Neural cell (in vitro differentiated cells): ENCODE data around the gene DRD2. TPM values are rescaled to one million over a fixed set of nuclear protein-coding genes. Genes with fewer than 3 reads are reported as not detected.

Experiments used
- H2AFZ ChIP-seq: fragments of 200-600, 300-800 bp; sonication (generic), shearing (Covaris generic); 2 replicates; pipeline ENCODE4 v1.6.0; 2014; ENCODE audit warnings: low read depth, mild to moderate bottlenecking, antibody characterized with exemption, low read length, moderate library complexity
- H3F3A ChIP-seq: fragments of 200-600 bp; shearing (Covaris generic); 2 replicates; pipeline ENCODE4 v1.6.1; 2016; ENCODE audit warnings: mild to moderate bottlenecking, moderate library complexity, mixed read lengths, antibody characterized with exemption, low read length; ENCODE audit not compliant: insufficient read depth, poor library complexity, severe bottlenecking
- H3K27ac ChIP-seq: fragments of 200-600, 300-800 bp; sonication (generic), shearing (Covaris generic); 2 replicates; pipeline ENCODE4 v1.5.1; 2014; ENCODE audit warnings: mild to moderate bottlenecking, low read length, moderate library complexity
- H3K27me3 ChIP-seq: fragments of 300-800, 200-600 bp; sonication (generic), shearing (Covaris generic); 2 replicates; pipeline ENCODE4 v1.6.0; 2014; ENCODE audit warnings: mild to moderate bottlenecking, low read depth, low read length, moderate library complexity; ENCODE audit not compliant: insufficient read depth
- H3K36me3 ChIP-seq: fragments of 300-800, 200-600 bp; sonication (generic), shearing (Covaris generic); 2 replicates; pipeline ENCODE4 v1.5.1; 2014; ENCODE audit warnings: mild to moderate bottlenecking, antibody characterized with exemption, low read length, moderate library complexity; ENCODE audit not compliant: insufficient read depth
- H3K4me2 ChIP-seq: fragments of 300-800, 200-600 bp; sonication (generic), shearing (Covaris generic); 2 replicates; pipeline ENCODE4 v1.6.0; 2014; ENCODE audit warnings: mild to moderate bottlenecking, low read length
- H3K4me3 ChIP-seq: fragments of 300-800, 200-600 bp; sonication (generic), shearing (Covaris generic); 2 replicates; pipeline ENCODE4 v1.5.1; 2014; ENCODE audit warnings: mild to moderate bottlenecking, low read length, moderate library complexity
- H3K79me2 ChIP-seq: fragments of 200-600 bp; shearing (Covaris generic); replicated peaks from 2 replicates; pipeline ENCODE4 v1.6.0; 2014; ENCODE audit warnings: mild to moderate bottlenecking, low read length, moderate library complexity; ENCODE audit not compliant: insufficient read depth
- H3K9ac ChIP-seq: fragments of 300-800, 200-600 bp; sonication (generic), shearing (Covaris generic); 2 replicates; pipeline ENCODE4 v1.6.1; 2016; ENCODE audit warnings: mild to moderate bottlenecking, low read length, mixed read lengths
- H3K9me2 ChIP-seq: fragments of 200-600 bp; shearing (Covaris generic); 2 replicates; pipeline ENCODE4 v1.6.1; 2016; ENCODE audit warnings: mild to moderate bottlenecking, low read length, mixed read lengths; ENCODE audit not compliant: insufficient read depth
- H3K9me3 ChIP-seq: fragments of 200-600, 300-800 bp; sonication (generic), shearing (Covaris generic); 2 replicates; pipeline ENCODE4 v1.6.1; 2016; ENCODE audit warnings: mild to moderate bottlenecking, mixed run types, low read length, moderate library complexity, mixed read lengths
- H4K20me1 ChIP-seq: fragments of 200-600 bp; shearing (Covaris generic); 2 replicates; pipeline ENCODE4 v1.6.1; 2016; ENCODE audit warnings: mild to moderate bottlenecking, mixed run types; ENCODE audit not compliant: insufficient read depth
- EP300 ChIP-seq: fragments of 450-650 bp; conservative IDR thresholded peaks from 2 replicates; pipeline ENCODE4 v1.6.1; 2014; ENCODE audit warnings: antibody characterized with exemption, mild to moderate bottlenecking, moderate library complexity; ENCODE audit not compliant: poor library complexity, severe bottlenecking
- EZH2 ChIP-seq: fragments of 200-600, 300-800 bp; shearing (Covaris generic), sonication (generic); IDR thresholded peaks from 2 replicates; pipeline ENCODE4 v1.6.1; 2014; ENCODE audit warnings: antibody characterized with exemption, low read length, borderline replicate concordance, mild to moderate bottlenecking; ENCODE audit not compliant: insufficient read depth, poor library complexity, severe bottlenecking
- MXI1 ChIP-seq: fragments of 450-650 bp; conservative IDR thresholded peaks from 2 replicates; pipeline ENCODE4 v1.6.1; 2014; ENCODE audit warnings: antibody characterized with exemption, mild to moderate bottlenecking; ENCODE audit not compliant: poor library complexity, severe bottlenecking
- POLR2AphosphoS5 ChIP-seq: IDR thresholded peaks from 2 replicates; pipeline ENCODE4 v1.6.1; 2012
- RAD21 ChIP-seq: fragments of 450-650 bp; conservative IDR thresholded peaks from 2 replicates; pipeline ENCODE4 v1.6.1; 2014; ENCODE audit warnings: antibody characterized with exemption, mild to moderate bottlenecking, moderate library complexity
- SMC3 ChIP-seq: fragments of 450-650 bp; conservative IDR thresholded peaks from 2 replicates; pipeline ENCODE4 v1.6.1; 2014; ENCODE audit warnings: antibody characterized with exemption, mild to moderate bottlenecking, moderate library complexity; ENCODE audit not compliant: poor library complexity
- TAF1 ChIP-seq: IDR thresholded peaks from 2 replicates; pipeline ENCODE4 v1.6.1; 2012; ENCODE audit warnings: low read depth
- polyA plus RNA-seq: library from polyadenylated mRNA; depleted of rRNA; stranded (reverse); fragments of >200 nt; gene quantifications from 2 replicates; pipeline ENCODE4 v1.2.3, GENCODE V29; 2014
- TF ChIP-seq, protein P1 (sequence below): IDR thresholded peaks from 2 replicates; pipeline ENCODE4 v1.6.1; 2012; ENCODE audit warnings: borderline replicate concordance
- TF ChIP-seq, protein P2 (sequence below): fragments of 450-650 bp; IDR thresholded peaks from 2 replicates; pipeline ENCODE4 v1.5.1; 2014; ENCODE audit warnings: antibody characterized with exemption, mild to moderate bottlenecking, moderate library complexity; ENCODE audit not compliant: poor library complexity, severe bottlenecking

Gene DRD2
- polyA plus RNA-seq, 1 donor from 2014 or later, result 0.24 TPM

DNA sequence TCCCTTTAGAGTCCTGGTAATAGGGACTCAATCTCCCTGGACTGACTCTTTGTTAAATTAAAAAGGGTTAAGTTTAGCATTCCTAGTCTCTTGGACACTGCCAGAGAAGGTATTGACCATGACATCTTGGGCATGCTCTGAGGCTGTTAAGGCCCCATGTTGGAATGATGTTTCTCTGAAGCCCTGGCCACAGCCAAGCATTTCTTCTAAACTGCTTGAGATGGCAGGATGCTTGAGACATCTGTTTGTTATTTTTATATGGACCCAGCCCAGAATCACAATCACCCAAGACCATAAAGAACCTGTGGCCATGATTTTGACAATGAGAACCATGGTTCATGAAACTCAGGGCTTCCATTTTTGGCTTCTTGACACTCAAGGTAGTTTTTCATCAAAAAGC lies 93.1 kb downstream of the DRD2 start:
- Histone ChIP-seq H3K4me3 (no peak overlapping the region), H2AFZ (no peak overlapping the region), H3F3A (no peaks in the 10 kb centered on the region), H3K9ac (no peak overlapping the region), H3K9me3 (no peaks in the 10 kb centered on the region), H3K9me2 (no peaks in the 10 kb centered on the region), H3K4me2 (no peak overlapping the region), H3K27me3 (no peaks in the 10 kb centered on the region), H4K20me1 (no peaks in the 10 kb centered on the region), H3K36me3 (no peaks in the 10 kb centered on the region), H3K79me2 (no peaks in the 10 kb centered on the region), H3K27ac (no peak overlapping the region)
- TF ChIP-seq, protein P1, sequence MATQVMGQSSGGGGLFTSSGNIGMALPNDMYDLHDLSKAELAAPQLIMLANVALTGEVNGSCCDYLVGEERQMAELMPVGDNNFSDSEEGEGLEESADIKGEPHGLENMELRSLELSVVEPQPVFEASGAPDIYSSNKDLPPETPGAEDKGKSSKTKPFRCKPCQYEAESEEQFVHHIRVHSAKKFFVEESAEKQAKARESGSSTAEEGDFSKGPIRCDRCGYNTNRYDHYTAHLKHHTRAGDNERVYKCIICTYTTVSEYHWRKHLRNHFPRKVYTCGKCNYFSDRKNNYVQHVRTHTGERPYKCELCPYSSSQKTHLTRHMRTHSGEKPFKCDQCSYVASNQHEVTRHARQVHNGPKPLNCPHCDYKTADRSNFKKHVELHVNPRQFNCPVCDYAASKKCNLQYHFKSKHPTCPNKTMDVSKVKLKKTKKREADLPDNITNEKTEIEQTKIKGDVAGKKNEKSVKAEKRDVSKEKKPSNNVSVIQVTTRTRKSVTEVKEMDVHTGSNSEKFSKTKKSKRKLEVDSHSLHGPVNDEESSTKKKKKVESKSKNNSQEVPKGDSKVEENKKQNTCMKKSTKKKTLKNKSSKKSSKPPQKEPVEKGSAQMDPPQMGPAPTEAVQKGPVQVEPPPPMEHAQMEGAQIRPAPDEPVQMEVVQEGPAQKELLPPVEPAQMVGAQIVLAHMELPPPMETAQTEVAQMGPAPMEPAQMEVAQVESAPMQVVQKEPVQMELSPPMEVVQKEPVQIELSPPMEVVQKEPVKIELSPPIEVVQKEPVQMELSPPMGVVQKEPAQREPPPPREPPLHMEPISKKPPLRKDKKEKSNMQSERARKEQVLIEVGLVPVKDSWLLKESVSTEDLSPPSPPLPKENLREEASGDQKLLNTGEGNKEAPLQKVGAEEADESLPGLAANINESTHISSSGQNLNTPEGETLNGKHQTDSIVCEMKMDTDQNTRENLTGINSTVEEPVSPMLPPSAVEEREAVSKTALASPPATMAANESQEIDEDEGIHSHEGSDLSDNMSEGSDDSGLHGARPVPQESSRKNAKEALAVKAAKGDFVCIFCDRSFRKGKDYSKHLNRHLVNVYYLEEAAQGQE, result no peak
- no peak for TF ChIP-seq EP300
- no peak for TF ChIP-seq MXI1
- TF ChIP-seq, protein P2, sequence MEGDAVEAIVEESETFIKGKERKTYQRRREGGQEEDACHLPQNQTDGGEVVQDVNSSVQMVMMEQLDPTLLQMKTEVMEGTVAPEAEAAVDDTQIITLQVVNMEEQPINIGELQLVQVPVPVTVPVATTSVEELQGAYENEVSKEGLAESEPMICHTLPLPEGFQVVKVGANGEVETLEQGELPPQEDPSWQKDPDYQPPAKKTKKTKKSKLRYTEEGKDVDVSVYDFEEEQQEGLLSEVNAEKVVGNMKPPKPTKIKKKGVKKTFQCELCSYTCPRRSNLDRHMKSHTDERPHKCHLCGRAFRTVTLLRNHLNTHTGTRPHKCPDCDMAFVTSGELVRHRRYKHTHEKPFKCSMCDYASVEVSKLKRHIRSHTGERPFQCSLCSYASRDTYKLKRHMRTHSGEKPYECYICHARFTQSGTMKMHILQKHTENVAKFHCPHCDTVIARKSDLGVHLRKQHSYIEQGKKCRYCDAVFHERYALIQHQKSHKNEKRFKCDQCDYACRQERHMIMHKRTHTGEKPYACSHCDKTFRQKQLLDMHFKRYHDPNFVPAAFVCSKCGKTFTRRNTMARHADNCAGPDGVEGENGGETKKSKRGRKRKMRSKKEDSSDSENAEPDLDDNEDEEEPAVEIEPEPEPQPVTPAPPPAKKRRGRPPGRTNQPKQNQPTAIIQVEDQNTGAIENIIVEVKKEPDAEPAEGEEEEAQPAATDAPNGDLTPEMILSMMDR, result no peak
- no peak for TF ChIP-seq EZH2
- no peak for TF ChIP-seq SMC3
- no peak for TF ChIP-seq POLR2AphosphoS5
- TF ChIP-seq RAD21, result no peak

DNA sequence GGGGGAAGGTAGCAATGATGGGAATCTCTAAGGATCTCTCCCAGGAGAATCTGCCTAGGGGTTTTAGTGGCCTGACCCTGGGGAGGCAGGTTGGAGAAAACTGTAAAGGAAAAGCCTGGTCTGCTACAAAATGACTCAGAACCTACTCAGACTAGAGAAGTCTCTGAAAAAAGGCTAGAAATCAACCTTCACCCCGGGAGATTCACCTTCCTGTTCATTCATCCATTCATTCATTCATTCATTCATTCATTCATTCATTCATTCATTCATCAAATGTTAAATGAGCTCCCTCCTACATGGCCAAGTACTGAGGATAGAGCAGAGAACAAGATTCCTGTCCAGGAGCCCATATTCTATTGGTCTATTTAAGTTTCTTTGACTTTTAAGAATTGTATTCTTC lies 96.5 kb downstream of the DRD2 start:
- Histone ChIP-seq H3K27me3 (no peaks in the 10 kb centered on the region), H3K36me3 (no peaks in the 10 kb centered on the region), H3K4me3 (no peak overlapping the region), H2AFZ (no peak overlapping the region), H3K9ac (no peak overlapping the region), H4K20me1 (no peaks in the 10 kb centered on the region), H3K27ac (no peak overlapping the region), H3K9me2 (no peaks in the 10 kb centered on the region), H3K79me2 (no peaks in the 10 kb centered on the region), H3F3A (no peaks in the 10 kb centered on the region), H3K4me2 (no peak overlapping the region), H3K9me3 (no peaks in the 10 kb centered on the region)
- TF ChIP-seq, protein P2, result no peak
- no peak for TF ChIP-seq POLR2AphosphoS5
- no peak for TF ChIP-seq TAF1
- TF ChIP-seq MXI1, result no peak
- TF ChIP-seq, protein P1, result no peak
- TF ChIP-seq RAD21, result no peak
- TF ChIP-seq EP300, result no peak
- TF ChIP-seq SMC3, result no peak
- no peak for TF ChIP-seq EZH2
